HepG2 (cell line): ENCODE measurements around the gene CUL4A. TPM values are rescaled to one million over a fixed set of nuclear protein-coding genes. Genes with fewer than 3 reads are reported as not detected.

Experiments used
- ATAC-seq: fragments of 200-7000 bp; cut with Tn5 transposase; 3 replicates; pipeline ENCODE4 v1.9.1; 2020; ENCODE audit warnings: mild to moderate bottlenecking, moderate library complexity
- BruUV-seq: library from RNA; stranded (reverse); fragments of 400-500 nt; replicated peaks from 2 replicates; lab custom pipeline; 2021; lab: Mats Ljungman, UMichigan
- CTCF ChIA-PET: fragments of 300-600 bp; formaldehyde crosslinking; extraction: SDS; loops from one replicate; lab custom pipeline; 2021; ENCODE audit warnings: low total read pairs, inconsistent platforms, low intra/inter-chr PET ratio; lab: Yijun Ruan, JAX
- POLR2A ChIA-PET: fragments of 350-600 bp; sonication (Branson Sonifier 250); formaldehyde crosslinking; loops from one replicate; lab custom pipeline; 2020; ENCODE audit warnings: antibody characterized with exemption, inconsistent platforms; lab: Yijun Ruan, JAX
- DNase-seq: peaks from one replicate; pipeline ENCODE4 v3.0.0-alpha.2; 2015; ENCODE audit warnings: low spot score
- FAIRE-seq: peaks from 3 replicates; lab custom pipeline; 2011; peaks lifted over from hg19 to GRCh38; lab: Jason Lieb, UNC
- H2AFZ ChIP-seq: one replicate; pipeline ENCODE4 v1.6.1; 2011; ENCODE audit warnings: low read length, inconsistent platforms
- H3K27ac ChIP-seq: fragments of 300-600 bp; 3 replicates; pipeline ENCODE4 v1.8.0; 2011; ENCODE audit warnings: mixed run types, mild to moderate bottlenecking, mixed read lengths, low read length, inconsistent platforms; ENCODE audit not compliant: insufficient read depth; ENCODE audit errors: extremely low read length
- H3K27me3 ChIP-seq, 2 experiments: fragments of 200-600 bp in 1 of 2; 2 replicates in 1 of 2; 3 replicates in 1 of 2; pipeline versions ENCODE4 v1.6.0 to v1.8.0; 2011; ENCODE audit warnings: low read length in 2 of 2, mild to moderate bottlenecking in 2 of 2, moderate library complexity in 2 of 2, inconsistent platforms in 1 of 2; ENCODE audit not compliant: insufficient read depth in 2 of 2, control insufficient read depth in 1 of 2
- H3K36me3 ChIP-seq, 2 experiments: fragments of 200-600 bp in 1 of 2; replicated peaks in 1 of 2; 2 replicates in 1 of 2; 3 replicates in 1 of 2; pipeline versions ENCODE4 v1.5.1 to v1.8.0; 2011; ENCODE audit warnings: low read length in 2 of 2, inconsistent platforms in 1 of 2; ENCODE audit not compliant: insufficient read depth in 2 of 2, control insufficient read depth in 1 of 2
- H3K4me1 ChIP-seq: 2 replicates; pipeline ENCODE4 v1.5.1; 2012; ENCODE audit warnings: low read length, inconsistent platforms; ENCODE audit not compliant: insufficient read depth
- H3K4me2 ChIP-seq: 2 replicates; pipeline ENCODE4 v1.6.0; 2011; ENCODE audit warnings: low read depth, low read length, inconsistent platforms
- H3K4me3 ChIP-seq, 3 experiments: fragments of 200-600 bp in 1 of 3; sonication (generic), shearing (Covaris generic) in 1 of 3; replicated peaks in 1 of 3; 2 replicates each; pipeline ENCODE4 v1.5.1; 2011 to 2016; ENCODE audit warnings: low read length in 3 of 3, inconsistent platforms in 2 of 3, low read depth in 2 of 3, mild to moderate bottlenecking in 2 of 3, control low read depth in 1 of 3, mixed read lengths in 1 of 3; ENCODE audit not compliant: insufficient read depth in 1 of 3
- H3K79me2 ChIP-seq: one replicate; pipeline ENCODE4 v1.6.1; 2011; ENCODE audit warnings: low read length, inconsistent platforms; ENCODE audit not compliant: insufficient read depth
- H3K9ac ChIP-seq: 2 replicates; pipeline ENCODE4 v1.6.0; 2011; ENCODE audit warnings: mild to moderate bottlenecking, low read depth, low read length, inconsistent platforms; ENCODE audit not compliant: insufficient read depth
- H3K9me3 ChIP-seq: 2 replicates; pipeline ENCODE4 v1.5.1; 2012; ENCODE audit warnings: mild to moderate bottlenecking, low read length
- H4K20me1 ChIP-seq: 2 replicates; pipeline ENCODE4 v1.6.0; 2011; ENCODE audit warnings: inconsistent platforms, mild to moderate bottlenecking, low read length, moderate library complexity; ENCODE audit not compliant: insufficient read depth
- AHDC1 ChIP-seq: sonication (generic); formaldehyde crosslinking; IDR thresholded peaks from 2 replicates; pipeline ENCODE4 v1.5.1; 2020; ENCODE audit warnings: mild to moderate bottlenecking, missing genetic modification reagents, borderline replicate concordance
- HDAC2 ChIP-seq: sonication (generic); formaldehyde crosslinking; IDR thresholded peaks from 2 replicates; pipeline ENCODE4 v1.4.0; 2020; ENCODE audit warnings: missing genetic modification reagents
- SKIL ChIP-seq: sonication (generic); formaldehyde crosslinking; IDR thresholded peaks from 2 replicates; pipeline ENCODE4 v1.8.0; 2022; ENCODE audit warnings: missing genetic modification reagents, mild to moderate bottlenecking, moderate library complexity, borderline replicate concordance
- ZNF292 ChIP-seq: sonication (generic); formaldehyde crosslinking; IDR thresholded peaks from 2 replicates; pipeline ENCODE4 v1.8.1; 2022; ENCODE audit warnings: mild to moderate bottlenecking, low read depth, missing genetic modification reagents, borderline replicate concordance
- ZNF441 ChIP-seq: sonication (generic); formaldehyde crosslinking; IDR thresholded peaks from 2 replicates; pipeline ENCODE4 v1.7.0; 2021; ENCODE audit warnings: missing genetic modification reagents, borderline replicate concordance
- ZNF616 ChIP-seq: sonication (generic); formaldehyde crosslinking; IDR thresholded peaks from 2 replicates; pipeline ENCODE4 v1.5.0; 2020; ENCODE audit warnings: low read depth, mild to moderate bottlenecking, missing genetic modification reagents
- ZSCAN29 ChIP-seq: sonication (generic); formaldehyde crosslinking; conservative IDR thresholded peaks from 2 replicates; pipeline ENCODE4 v1.4.0; 2020; ENCODE audit warnings: mild to moderate bottlenecking, missing genetic modification reagents
- WGBS: methylation state at CpG from one replicate; pipeline ENCODE4 v1.1.6; 2017; ENCODE audit warnings: low lambda C conversion rate; 5-methylcytosine and 5-hydroxymethylcytosine counted together
- in situ Hi-C: cut with HindIII; loops from 2 replicates; pipeline ENCODE4 v1.10.0; 2017; ENCODE audit warnings: low pct_unique_long_range_greater_than_20kb; ENCODE audit not compliant: extremely low pct_ligation_motif_present
- intact Hi-C: fragments of 100-400 bp; cut with micrococcal nuclease; formaldehyde crosslinking; loops from one replicate; pipeline ENCODE4 v1.10.0; 2022; ENCODE audit not compliant: unreplicated experiment
- polyA plus RNA-seq, 8 experiments: library from polyadenylated mRNA; depleted of rRNA in 3 of 8; stranded (reverse) in 7 of 8; unstranded in 1 of 8; fragments of >200 nt; fragmentation: Illumina TruSeq in 4 of 8; extraction: Trizol in 4 of 8; gene quantifications; 2 replicates each; pipeline versions ENCODE4 v1.2.1 to v1.2.3, GENCODE V29; 2011 to 2016; ENCODE audit warnings: low read depth in 4 of 8, missing spikeins in 1 of 8, mixed read lengths in 1 of 8; ENCODE audit not compliant: insufficient read depth in 1 of 8
- total RNA-seq, 5 experiments: library from RNA; depleted of rRNA; stranded (reverse); fragments of >200 nt; fragmentation: Illumina TruSeq; extraction: Trizol; gene quantifications; 2 replicates each; pipeline ENCODE4 v1.2.3, GENCODE V29; 2016; ENCODE audit warnings: low read depth in 1 of 5
- TF ChIP-seq, protein P1 (sequence below): sonication (generic); formaldehyde crosslinking; conservative IDR thresholded peaks from 2 replicates; pipeline ENCODE4 v1.8.1; 2023; ENCODE audit warnings: missing genetic modification reagents
- TF ChIP-seq, protein P2 (sequence below): sonication (generic); formaldehyde crosslinking; IDR thresholded peaks from 2 replicates; pipeline ENCODE4 v1.5.0; 2020; ENCODE audit warnings: mild to moderate bottlenecking, missing genetic modification reagents, borderline replicate concordance

CUL4A gene
- total and polyA plus RNA-seq, 2 of the 13 experiments (the other 11 are each of a cell fraction or from before 2014, with no cell fraction given) = 51.2 to 75.3 TPM

DNA sequence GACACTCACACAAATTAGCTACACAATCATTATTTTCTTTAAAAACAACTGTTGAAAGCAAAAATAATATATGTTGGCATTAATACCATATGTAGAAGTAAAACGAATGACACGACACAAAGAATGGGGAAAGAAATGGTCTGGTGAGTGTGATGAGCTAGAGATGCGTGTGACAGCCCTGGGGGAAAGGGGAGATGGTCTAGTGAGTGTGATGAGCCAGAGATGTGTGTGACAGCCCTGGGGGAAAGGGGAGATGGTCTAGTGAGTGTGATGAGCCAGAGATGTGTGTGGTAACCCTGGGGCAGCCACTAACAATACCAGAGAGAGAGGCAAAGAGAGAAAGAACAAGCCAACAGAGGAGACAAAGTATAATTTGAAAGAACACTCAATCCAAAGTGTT lies 65.3 kb downstream of the CUL4A start:
- intact Hi-C loops (loop anchor here (1.0 to 2.0 kb wide), 3 partner anchors 26 to 120 kb away; no protein-coding TSS in a partner anchor), in situ Hi-C loops (no loop called here)
- BruUV-seq = no TSS peak
- Histone ChIP-seq H3K4me2 (no peak overlapping the region), H3K9ac (no peak overlapping the region), H3K27ac (no peak overlapping the region), H3K27me3 (no peaks in the 10 kb centered on the region), H2AFZ (no peak overlapping the region), H3K9me3 (no peaks in the 10 kb centered on the region), H3K36me3 (no peaks in the 10 kb centered on the region), H3K4me1 (peaks cover 18% of the 10 kb centered on the region), H3K4me3 (no peak overlapping the region), H3K79me2 (no peaks in the 10 kb centered on the region), H4K20me1 (no peaks in the 10 kb centered on the region)
- FAIRE-seq = no peak
- no peak for DNase-seq
- CTCF ChIA-PET = interaction anchor here (1.6 kb wide), 2 partner anchors 98 to 119 kb away, joined by 5 to 11 read pairs; no protein-coding TSS in a partner anchor
- POLR2A ChIA-PET = no interaction called here
- ATAC-seq = no peak
- TF ChIP-seq ZNF616 (no peak), ZNF292 (no peak), ZSCAN29 (CRISPR knock-in tag) (no peak), AHDC1 (CRISPR knock-in tag) (no peak), HDAC2 (CRISPR knock-in tag) (no peak), SKIL (no peak), ZNF441 (CRISPR knock-in tag) (no peak)
- TF ChIP-seq, protein P1, sequence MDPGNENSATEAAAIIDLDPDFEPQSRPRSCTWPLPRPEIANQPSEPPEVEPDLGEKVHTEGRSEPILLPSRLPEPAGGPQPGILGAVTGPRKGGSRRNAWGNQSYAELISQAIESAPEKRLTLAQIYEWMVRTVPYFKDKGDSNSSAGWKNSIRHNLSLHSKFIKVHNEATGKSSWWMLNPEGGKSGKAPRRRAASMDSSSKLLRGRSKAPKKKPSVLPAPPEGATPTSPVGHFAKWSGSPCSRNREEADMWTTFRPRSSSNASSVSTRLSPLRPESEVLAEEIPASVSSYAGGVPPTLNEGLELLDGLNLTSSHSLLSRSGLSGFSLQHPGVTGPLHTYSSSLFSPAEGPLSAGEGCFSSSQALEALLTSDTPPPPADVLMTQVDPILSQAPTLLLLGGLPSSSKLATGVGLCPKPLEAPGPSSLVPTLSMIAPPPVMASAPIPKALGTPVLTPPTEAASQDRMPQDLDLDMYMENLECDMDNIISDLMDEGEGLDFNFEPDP (CRISPR knock-in tag) = no peak
- TF ChIP-seq, protein P2, sequence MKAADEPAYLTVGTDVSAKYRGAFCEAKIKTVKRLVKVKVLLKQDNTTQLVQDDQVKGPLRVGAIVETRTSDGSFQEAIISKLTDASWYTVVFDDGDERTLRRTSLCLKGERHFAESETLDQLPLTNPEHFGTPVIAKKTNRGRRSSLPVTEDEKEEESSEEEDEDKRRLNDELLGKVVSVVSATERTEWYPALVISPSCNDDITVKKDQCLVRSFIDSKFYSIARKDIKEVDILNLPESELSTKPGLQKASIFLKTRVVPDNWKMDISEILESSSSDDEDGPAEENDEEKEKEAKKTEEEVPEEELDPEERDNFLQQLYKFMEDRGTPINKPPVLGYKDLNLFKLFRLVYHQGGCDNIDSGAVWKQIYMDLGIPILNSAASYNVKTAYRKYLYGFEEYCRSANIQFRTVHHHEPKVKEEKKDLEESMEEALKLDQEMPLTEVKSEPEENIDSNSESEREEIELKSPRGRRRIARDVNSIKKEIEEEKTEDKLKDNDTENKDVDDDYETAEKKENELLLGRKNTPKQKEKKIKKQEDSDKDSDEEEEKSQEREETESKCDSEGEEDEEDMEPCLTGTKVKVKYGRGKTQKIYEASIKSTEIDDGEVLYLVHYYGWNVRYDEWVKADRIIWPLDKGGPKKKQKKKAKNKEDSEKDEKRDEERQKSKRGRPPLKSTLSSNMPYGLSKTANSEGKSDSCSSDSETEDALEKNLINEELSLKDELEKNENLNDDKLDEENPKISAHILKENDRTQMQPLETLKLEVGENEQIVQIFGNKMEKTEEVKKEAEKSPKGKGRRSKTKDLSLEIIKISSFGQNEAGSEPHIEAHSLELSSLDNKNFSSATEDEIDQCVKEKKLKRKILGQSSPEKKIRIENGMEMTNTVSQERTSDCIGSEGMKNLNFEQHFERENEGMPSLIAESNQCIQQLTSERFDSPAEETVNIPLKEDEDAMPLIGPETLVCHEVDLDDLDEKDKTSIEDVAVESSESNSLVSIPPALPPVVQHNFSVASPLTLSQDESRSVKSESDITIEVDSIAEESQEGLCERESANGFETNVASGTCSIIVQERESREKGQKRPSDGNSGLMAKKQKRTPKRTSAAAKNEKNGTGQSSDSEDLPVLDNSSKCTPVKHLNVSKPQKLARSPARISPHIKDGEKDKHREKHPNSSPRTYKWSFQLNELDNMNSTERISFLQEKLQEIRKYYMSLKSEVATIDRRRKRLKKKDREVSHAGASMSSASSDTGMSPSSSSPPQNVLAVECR (CRISPR knock-in tag) = no peak
- WGBS = 65% methylated on average over 3 of the region's 3 CpGs
